Duodenal mucosa (tissue), 2 donors: Measurements from ENCODE around the gene EXOC2.

ENCODE experiments used
- H3K27ac ChIP-seq: one replicate; pipeline ENCODE4 v1.7.0; 2013; ENCODE audit warnings: low read depth, low read length
- H3K27me3 ChIP-seq, 2 donors: one replicate each; pipeline ENCODE4 v1.7.0; 2013; ENCODE audit warnings: low read length in 2 of 2, control low read depth in 1 of 2; ENCODE audit not compliant: insufficient read depth in 2 of 2, control insufficient read depth in 1 of 2
- H3K36me3 ChIP-seq, 2 donors: one replicate each; pipeline ENCODE4 v1.7.0; 2013; ENCODE audit warnings: low read length in 2 of 2, control low read depth in 1 of 2; ENCODE audit not compliant: insufficient read depth in 2 of 2, control insufficient read depth in 1 of 2
- H3K4me1 ChIP-seq, 2 donors: one replicate each; pipeline ENCODE4 v1.7.0; 2013; ENCODE audit warnings: low read length in 2 of 2, control low read depth in 1 of 2; ENCODE audit not compliant: insufficient read depth in 2 of 2, control insufficient read depth in 1 of 2
- H3K4me3 ChIP-seq, 2 donors: one replicate each; pipeline ENCODE4 v1.7.0; 2013; ENCODE audit warnings: low read length in 2 of 2, low read depth in 1 of 2
- H3K9ac ChIP-seq, 2 donors: one replicate each; pipeline ENCODE4 v1.7.0; 2013; ENCODE audit warnings: low read length in 2 of 2, low read depth in 1 of 2
- H3K9me3 ChIP-seq, 2 donors: one replicate each; pipeline ENCODE4 v1.7.0; 2013; ENCODE audit warnings: low read length in 2 of 2, control low read depth in 1 of 2; ENCODE audit not compliant: control insufficient read depth in 1 of 2

The EXOC2 gene

GRCh38 chr6:494394-494793, 198.5 kb downstream of the EXOC2 start:
- H3K27me3 ChIP-seq = no peaks in the 10 kb centered on the region
- no peak overlapping the region for H3K4me3 ChIP-seq
- H3K4me1 ChIP-seq = peaks cover 0 to 5% of the 10 kb centered on the region in 2 donors
- no peak overlapping the region for H3K9ac ChIP-seq
- no peak overlapping the region for H3K27ac ChIP-seq
- peaks cover 0 to 5% of the 10 kb centered on the region in 2 donors for H3K36me3 ChIP-seq
- no peaks in the 10 kb centered on the region for H3K9me3 ChIP-seq

GRCh38 chr6:493840-494239, 199.1 kb downstream of the EXOC2 start:
- no peak overlapping the region for H3K27ac ChIP-seq
- no peaks in the 10 kb centered on the region for H3K9me3 ChIP-seq
- no peaks in the 10 kb centered on the region for H3K27me3 ChIP-seq
- peaks cover 0 to 4% of the 10 kb centered on the region in 2 donors for H3K4me1 ChIP-seq
- no peak overlapping the region for H3K9ac ChIP-seq
- no peak overlapping the region for H3K4me3 ChIP-seq
- H3K36me3 ChIP-seq = peaks cover 0 to 5% of the 10 kb centered on the region in 2 donors

GRCh38 chr6:492816-493414, 200.0 kb downstream of the EXOC2 start:
- Histone ChIP-seq H3K27me3 (no peaks in the 10 kb centered on the region), H3K9me3 (no peaks in the 10 kb centered on the region), H3K9ac (no peak overlapping the region), H3K4me3 (no peak overlapping the region), H3K4me1 (no peaks in the 10 kb centered on the region), H3K36me3 (peaks cover 3 to 5% of the 10 kb centered on the region in 2 donors), H3K27ac (no peak overlapping the region)

GRCh38 chr6:492178-492577, 200.8 kb downstream of the EXOC2 start:
- Histone ChIP-seq H3K36me3 (peaks cover 4 to 5% of the 10 kb centered on the region in 2 donors), H3K9ac (no peak overlapping the region)

GRCh38 chr6:491233-491632, 201.7 kb downstream of the EXOC2 start:
- Histone ChIP-seq H3K9me3 (no peaks in the 10 kb centered on the region), H3K4me3 (no peak overlapping the region), H3K36me3 (peaks cover 3 to 4% of the 10 kb centered on the region in 2 donors), H3K9ac (no peak overlapping the region), H3K27ac (no peak overlapping the region), H3K4me1 (no peaks in the 10 kb centered on the region), H3K27me3 (no peaks in the 10 kb centered on the region)

More at GRCh38 chr6:492178-492577, 200.8 kb downstream of the EXOC2 start:
- Histone ChIP-seq H3K4me3 (no peak overlapping the region), H3K27ac (no peak overlapping the region), H3K27me3 (no peaks in the 10 kb centered on the region), H3K4me1 (no peaks in the 10 kb centered on the region), H3K9me3 (no peaks in the 10 kb centered on the region)

- Histone ChIP-seq H3K9me3 (no peaks in the 10 kb centered on the region), H3K4me3 (no peak overlapping the region), H3K27me3 (no peaks in the 10 kb centered on the region), H3K36me3 (peaks cover 0 to 12% of the 10 kb centered on the region in 2 donors), H3K27ac (no peak overlapping the region), H3K9ac (no peak overlapping the region), H3K4me1 (no peaks in the 10 kb centered on the region)
Measured at GRCh38 chr6:490251-491037, 202.5 kb downstream of the EXOC2 start.

GRCh38 chr6:489762-490161, 203.2 kb downstream of the EXOC2 start:
- Histone ChIP-seq H3K36me3 (peaks cover 0 to 13% of the 10 kb centered on the region in 2 donors), H3K27me3 (no peaks in the 10 kb centered on the region), H3K4me3 (no peak overlapping the region), H3K9ac (no peak overlapping the region), H3K27ac (no peak overlapping the region), H3K9me3 (no peaks in the 10 kb centered on the region), H3K4me1 (no peaks in the 10 kb centered on the region)

- Histone ChIP-seq H3K27ac (no peak overlapping the region), H3K9me3 (no peaks in the 10 kb centered on the region), H3K4me3 (no peak overlapping the region), H3K36me3 (peaks cover 0 to 17% of the 10 kb centered on the region in 2 donors), H3K4me1 (no peaks in the 10 kb centered on the region), H3K9ac (no peak overlapping the region), H3K27me3 (no peaks in the 10 kb centered on the region)
Measured at GRCh38 chr6:489001-489400, 203.9 kb downstream of the EXOC2 start.

- H3K36me3 ChIP-seq = peaks cover 0 to 17% of the 10 kb centered on the region in 2 donors
- no peak overlapping the region for H3K4me3 ChIP-seq
- H3K4me1 ChIP-seq = no peaks in the 10 kb centered on the region
- H3K27me3 ChIP-seq = no peaks in the 10 kb centered on the region
- no peak overlapping the region for H3K9ac ChIP-seq
- no peak overlapping the region for H3K27ac ChIP-seq
- H3K9me3 ChIP-seq = no peaks in the 10 kb centered on the region
Measured at GRCh38 chr6:487956-488355, 205.0 kb downstream of the EXOC2 start.

- Histone ChIP-seq H3K4me3 (no peak overlapping the region), H3K4me1 (no peaks in the 10 kb centered on the region), H3K27ac (no peak overlapping the region), H3K9ac (no peak overlapping the region), H3K27me3 (no peaks in the 10 kb centered on the region), H3K9me3 (no peaks in the 10 kb centered on the region), H3K36me3 (peaks cover 0 to 17% of the 10 kb centered on the region in 2 donors)
Measured at GRCh38 chr6:485655-486170, 207.2 kb downstream of the EXOC2 start.
